Bronchial epithelial cell (primary cell): ENCODE data around the gene BOC. TPM values are rescaled to one million over a fixed set of nuclear protein-coding genes. Genes with fewer than 3 reads are reported as not detected.
A peak's percentile ranks its signal among the peaks of the same experiment; 100 is the strongest.

Source experiments
- DNase-seq: peaks from one replicate; pipeline ENCODE4 v3.0.0-alpha.2; 2010; ENCODE audit warnings: low read depth
- FAIRE-seq: peaks from 2 replicates; lab custom pipeline; 2011; peaks lifted over from hg19 to GRCh38; lab: Jason Lieb, UNC
- H3K27me3 ChIP-seq: 2 replicates; pipeline ENCODE4 v1.5.1; 2011; ENCODE audit warnings: low read length; ENCODE audit not compliant: control insufficient read depth, insufficient read depth
- H3K36me3 ChIP-seq: 2 replicates; pipeline ENCODE4 v1.5.1; 2011; ENCODE audit warnings: low read length; ENCODE audit not compliant: control insufficient read depth, insufficient read depth
- H3K4me3 ChIP-seq: 2 replicates; pipeline ENCODE4 v1.5.1; 2011; ENCODE audit warnings: mild to moderate bottlenecking, low read depth, low read length, control low read depth
- total RNA-seq: library from RNA; depleted of rRNA; stranded (reverse); fragments of >200 nt; gene quantifications from 2 replicates; pipeline ENCODE4 v1.2.1, GENCODE V29; 2014
- TF ChIP-seq, protein P1 (sequence below): IDR thresholded peaks from 2 replicates; pipeline ENCODE4 v1.5.1; 2011; ENCODE audit warnings: mild to moderate bottlenecking, moderate library complexity, low read length, control low read depth, inconsistent platforms; ENCODE audit not compliant: insufficient read depth, severe bottlenecking

The BOC gene
- total RNA-seq, 1 donor from 2014 or later = 1.3 TPM

GRCh38 chr3:113210604-113211329 is 590 bp upstream of the BOC start:
- TF ChIP-seq, protein P1, sequence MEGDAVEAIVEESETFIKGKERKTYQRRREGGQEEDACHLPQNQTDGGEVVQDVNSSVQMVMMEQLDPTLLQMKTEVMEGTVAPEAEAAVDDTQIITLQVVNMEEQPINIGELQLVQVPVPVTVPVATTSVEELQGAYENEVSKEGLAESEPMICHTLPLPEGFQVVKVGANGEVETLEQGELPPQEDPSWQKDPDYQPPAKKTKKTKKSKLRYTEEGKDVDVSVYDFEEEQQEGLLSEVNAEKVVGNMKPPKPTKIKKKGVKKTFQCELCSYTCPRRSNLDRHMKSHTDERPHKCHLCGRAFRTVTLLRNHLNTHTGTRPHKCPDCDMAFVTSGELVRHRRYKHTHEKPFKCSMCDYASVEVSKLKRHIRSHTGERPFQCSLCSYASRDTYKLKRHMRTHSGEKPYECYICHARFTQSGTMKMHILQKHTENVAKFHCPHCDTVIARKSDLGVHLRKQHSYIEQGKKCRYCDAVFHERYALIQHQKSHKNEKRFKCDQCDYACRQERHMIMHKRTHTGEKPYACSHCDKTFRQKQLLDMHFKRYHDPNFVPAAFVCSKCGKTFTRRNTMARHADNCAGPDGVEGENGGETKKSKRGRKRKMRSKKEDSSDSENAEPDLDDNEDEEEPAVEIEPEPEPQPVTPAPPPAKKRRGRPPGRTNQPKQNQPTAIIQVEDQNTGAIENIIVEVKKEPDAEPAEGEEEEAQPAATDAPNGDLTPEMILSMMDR = no peak
- Histone ChIP-seq H3K27me3 (peaks cover 2% of the 10 kb centered on the region), H3K36me3 (no peaks in the 10 kb centered on the region), H3K4me3 (peak overlapping the region; percentile 69)
- DNase-seq (peak; percentile 4), FAIRE-seq (no peak)

DNA sequence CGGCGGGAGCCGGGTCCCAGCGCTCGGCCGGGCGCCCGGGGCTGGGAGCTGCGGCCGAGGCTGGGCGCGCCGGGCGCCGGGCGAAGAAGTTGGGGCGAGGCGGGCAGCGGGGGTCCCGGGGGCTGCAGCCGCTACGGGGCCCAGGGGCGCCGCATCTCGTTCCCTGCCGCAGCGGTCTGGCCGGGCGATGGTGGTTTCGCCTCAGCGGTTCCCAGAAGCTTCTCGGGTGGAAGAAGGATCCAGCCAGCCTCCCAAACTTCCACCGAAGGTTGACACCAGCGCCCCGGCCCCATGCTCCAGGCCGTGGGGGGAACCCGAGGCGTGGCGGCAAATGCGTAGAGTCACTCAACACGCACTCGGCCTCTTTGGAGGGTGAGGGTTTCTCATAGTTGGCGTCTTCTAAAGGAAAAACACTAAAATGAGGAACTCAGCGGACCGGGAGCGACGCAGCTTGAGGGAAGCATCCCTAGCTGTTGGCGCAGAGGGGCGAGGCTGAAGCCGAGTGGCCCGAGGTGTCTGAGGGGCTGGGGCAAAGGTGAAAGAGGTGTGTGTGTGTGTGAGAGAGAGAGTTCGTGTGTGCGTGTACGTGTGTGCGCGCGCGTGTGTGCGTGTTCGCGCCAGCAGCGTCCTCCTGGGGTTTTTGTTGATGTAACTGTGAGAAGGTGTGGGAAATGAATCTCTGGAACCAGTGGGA is 940 bp downstream of the BOC start:
- H3K4me3 ChIP-seq = peak overlapping the region; percentile 69
- TF ChIP-seq, protein P1 = no peak
- no peaks in the 10 kb centered on the region for H3K36me3 ChIP-seq
- peak; percentile 9 for DNase-seq
- FAIRE-seq = no peak
- peaks cover 2% of the 10 kb centered on the region for H3K27me3 ChIP-seq

- FAIRE-seq (no peak), DNase-seq (no peak)
- TF ChIP-seq, protein P1 = no peak
- H3K27me3 ChIP-seq = peaks cover 2% of the 10 kb centered on the region
- H3K4me3 ChIP-seq = peak overlapping the region; percentile 69
- H3K36me3 ChIP-seq = no peaks in the 10 kb centered on the region
Observed at GRCh38 chr3:113212844-113213375, 1.6 kb downstream of the BOC start.

GRCh38 chr3:113213896-113214587 is 2.7 kb downstream of the BOC start:
- peaks cover 2% of the 10 kb centered on the region for H3K27me3 ChIP-seq
- no peak for FAIRE-seq
- DNase-seq = no peak
- TF ChIP-seq, protein P1 = no peak
- H3K4me3 ChIP-seq = no peak overlapping the region
- H3K36me3 ChIP-seq = no peaks in the 10 kb centered on the region

DNA sequence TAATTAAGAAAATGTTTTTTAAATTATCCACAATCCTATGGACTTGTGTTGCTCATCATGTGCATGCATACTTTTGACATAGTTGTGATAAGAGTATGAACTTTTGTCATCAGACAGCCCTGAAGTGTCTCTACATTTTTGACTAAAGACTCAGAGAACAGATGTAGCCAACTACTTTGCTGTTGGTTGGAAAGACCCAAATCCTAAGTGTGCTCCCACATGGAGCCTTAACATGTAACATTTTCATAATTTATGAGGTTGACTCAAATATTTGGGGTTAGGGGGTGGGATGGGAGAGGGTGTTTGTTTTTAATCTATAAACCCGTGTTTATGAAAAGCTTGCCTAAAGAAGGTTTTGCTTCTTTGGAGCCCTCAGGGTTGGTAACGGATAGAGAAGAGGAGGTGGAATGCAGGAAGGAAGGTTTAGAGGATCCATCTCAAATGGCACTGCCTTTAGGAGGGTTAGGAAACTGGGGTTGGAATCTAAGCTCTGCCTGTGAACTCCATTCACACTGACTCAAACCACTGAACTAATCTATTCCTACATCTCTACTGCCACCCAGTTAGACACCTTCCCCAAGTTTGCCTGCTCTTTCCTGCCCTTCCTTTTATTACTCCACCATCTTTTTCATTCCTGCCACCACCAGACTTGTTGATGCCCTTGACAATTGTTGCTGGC is 3.7 kb downstream of the BOC start:
- Histone ChIP-seq H3K36me3 (no peaks in the 10 kb centered on the region), H3K27me3 (peaks cover 2% of the 10 kb centered on the region), H3K4me3 (no peak overlapping the region)
- TF ChIP-seq, protein P1 = no peak
- DNase-seq (no peak), FAIRE-seq (no peak)
